HG02981 (cell line): ENCODE measurements around the gene SDR39U1.

Experiments
- ATAC-seq: cut with Tn5 transposase; IDR thresholded peaks from one replicate; pipeline ENCODE4 v1.9.1; 2021; ENCODE audit warnings: mild to moderate bottlenecking, moderate library complexity; ENCODE audit not compliant: unreplicated experiment

SDR39U1 gene

GRCh38 chr14:24414077-24414476 lies 28.5 kb downstream of the SDR39U1 start:
- no peak for ATAC-seq

- ATAC-seq, result peak; percentile 63
These were observed 30.9 kb downstream of the SDR39U1 start for GRCh38 chr14:24411443-24412389.

- no peak for ATAC-seq
These were observed 32.6 kb downstream of the SDR39U1 start for GRCh38 chr14:24409956-24410355.

GRCh38 chr14:24409192-24409591 lies 33.4 kb downstream of the SDR39U1 start:
- ATAC-seq, result no peak

GRCh38 chr14:24408764-24409163 lies 33.8 kb downstream of the SDR39U1 start:
- ATAC-seq, result no peak

- no peak for ATAC-seq
These were observed 34.8 kb downstream of the SDR39U1 start for GRCh38 chr14:24407608-24408325.

GRCh38 chr14:24406416-24406815 lies 36.2 kb downstream of the SDR39U1 start:
- no peak for ATAC-seq

- no peak for ATAC-seq
These were observed 37.8 kb downstream of the SDR39U1 start for GRCh38 chr14:24404814-24405213.

- ATAC-seq, result no peak
These were observed 39.1 kb downstream of the SDR39U1 start for GRCh38 chr14:24403294-24403998.

- ATAC-seq, result no peak
These were observed 40.5 kb downstream of the SDR39U1 start for GRCh38 chr14:24401810-24402702.

GRCh38 chr14:24399999-24400718 lies 42.4 kb downstream of the SDR39U1 start:
- no peak for ATAC-seq

GRCh38 chr14:24399447-24399822 lies 43.1 kb downstream of the SDR39U1 start:
- no peak for ATAC-seq

GRCh38 chr14:24398653-24399446 lies 43.7 kb downstream of the SDR39U1 start, which contains the start of gene NYNRIN:
Gene NYNRIN (plus strand): TSS chr14:24399003. CDS start chr14:24399247, 244 bp downstream.
- no peak for ATAC-seq

- no peak for ATAC-seq
These were observed 44.3 kb downstream of the SDR39U1 start for GRCh38 chr14:24398293-24398652.

- ATAC-seq, result no peak
These were observed 44.8 kb downstream of the SDR39U1 start for GRCh38 chr14:24397639-24398292.

- ATAC-seq, result no peak
These were observed 46.7 kb downstream of the SDR39U1 start for GRCh38 chr14:24395609-24396582.

- no peak for ATAC-seq
These were observed 48.3 kb downstream of the SDR39U1 start for GRCh38 chr14:24394275-24394674.
